Measurements from ENCODE around the gene HMHB1. TPM values are rescaled to one million over a fixed set of nuclear protein-coding genes. Genes with fewer than 3 reads are reported as not detected.

Gene HMHB1
- total RNA-seq: not detected

- H3K4me1 Mint-ChIP-seq: peaks cover 10% of the 10 kb centered on the region
- peak within 1 kb of the TSS; percentile 53 for H3K27ac Mint-ChIP-seq
- H3K27me3 Mint-ChIP-seq: peaks cover 11% of the 10 kb centered on the region
- ATAC-seq (replicated peaks): peak; percentile 55
- H3K36me3 Mint-ChIP-seq (ENCODE audit: low read depth): no peaks in the 10 kb centered on the region
- H3K4me3 Mint-ChIP-seq: peak within 1 kb of the TSS; percentile 68
- H3K9me3 Mint-ChIP-seq: peaks cover 4% of the 10 kb centered on the region
Measured at GRCh38 chr5:143812085-143812705, at the start of gene HMHB1. HMHB1 (plus strand) TSS chr5:143812161.

GRCh38 chr5:143762636-143763220, 49.2 kb upstream of the HMHB1 start:
- H3K27ac Mint-ChIP-seq: no peak overlapping the region
- H3K36me3 Mint-ChIP-seq (ENCODE audit: low read depth): no peaks in the 10 kb centered on the region
- no peak for ATAC-seq (replicated peaks)
- peaks cover 12% of the 10 kb centered on the region for H3K27me3 Mint-ChIP-seq
- H3K4me1 Mint-ChIP-seq: peaks cover 11% of the 10 kb centered on the region
- peaks cover 4% of the 10 kb centered on the region for H3K9me3 Mint-ChIP-seq
- no peak overlapping the region for H3K4me3 Mint-ChIP-seq

GRCh38 chr5:143767162-143767561, 44.8 kb upstream of the HMHB1 start:
- no peak for ATAC-seq (replicated peaks)
- H3K36me3 Mint-ChIP-seq (ENCODE audit: low read depth): no peaks in the 10 kb centered on the region

GRCh38 chr5:143769026-143769786, 42.8 kb upstream of the HMHB1 start:
- no peak for ATAC-seq (replicated peaks)
- no peaks in the 10 kb centered on the region for H3K36me3 Mint-ChIP-seq (ENCODE audit: low read depth)
- H3K27ac Mint-ChIP-seq: no peak overlapping the region
- peaks cover 19% of the 10 kb centered on the region for H3K27me3 Mint-ChIP-seq
- no peaks in the 10 kb centered on the region for H3K9me3 Mint-ChIP-seq
- no peaks in the 10 kb centered on the region for H3K4me1 Mint-ChIP-seq
- no peak overlapping the region for H3K4me3 Mint-ChIP-seq

More at GRCh38 chr5:143767162-143767561, 44.8 kb upstream of the HMHB1 start:
- Mint-ChIP-seq H3K4me3 (no peak overlapping the region), H3K27me3 (peaks cover 19% of the 10 kb centered on the region), H3K9me3 (peaks cover 4% of the 10 kb centered on the region), H3K4me1 (no peaks in the 10 kb centered on the region), H3K27ac (no peak overlapping the region)

- no peak overlapping the region for H3K4me3 Mint-ChIP-seq
- no peaks in the 10 kb centered on the region for H3K4me1 Mint-ChIP-seq
- peaks cover 15% of the 10 kb centered on the region for H3K27me3 Mint-ChIP-seq
- no peaks in the 10 kb centered on the region for H3K36me3 Mint-ChIP-seq (ENCODE audit: low read depth)
- no peak for ATAC-seq (replicated peaks)
- no peak overlapping the region for H3K27ac Mint-ChIP-seq
- H3K9me3 Mint-ChIP-seq: no peaks in the 10 kb centered on the region
Measured at GRCh38 chr5:143770450-143770849, 41.5 kb upstream of the HMHB1 start.

DNA sequence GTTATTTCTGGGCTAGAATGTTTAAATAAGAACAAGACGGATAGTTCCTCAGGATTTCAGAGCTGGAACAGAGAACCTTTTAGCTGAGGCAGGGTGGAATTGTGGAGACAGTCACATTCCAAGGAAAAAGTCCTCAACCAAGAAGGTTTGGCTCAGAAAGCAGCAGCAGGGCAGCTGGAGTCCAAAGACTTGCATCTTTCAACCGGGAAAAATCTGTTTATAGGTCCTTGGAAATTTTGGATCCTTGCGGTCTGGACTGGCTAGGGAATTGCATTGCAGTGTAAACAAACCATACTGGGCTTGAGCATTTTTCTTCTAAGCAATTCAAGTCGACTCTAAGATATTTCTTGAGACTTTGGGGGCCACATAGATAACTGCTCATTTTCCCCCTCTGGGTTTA, 40.8 kb upstream of the HMHB1 start:
- ATAC-seq (replicated peaks): no peak
- Mint-ChIP-seq H3K36me3 (ENCODE audit: low read depth) (no peaks in the 10 kb centered on the region), H3K27ac (no peak overlapping the region)

DNA sequence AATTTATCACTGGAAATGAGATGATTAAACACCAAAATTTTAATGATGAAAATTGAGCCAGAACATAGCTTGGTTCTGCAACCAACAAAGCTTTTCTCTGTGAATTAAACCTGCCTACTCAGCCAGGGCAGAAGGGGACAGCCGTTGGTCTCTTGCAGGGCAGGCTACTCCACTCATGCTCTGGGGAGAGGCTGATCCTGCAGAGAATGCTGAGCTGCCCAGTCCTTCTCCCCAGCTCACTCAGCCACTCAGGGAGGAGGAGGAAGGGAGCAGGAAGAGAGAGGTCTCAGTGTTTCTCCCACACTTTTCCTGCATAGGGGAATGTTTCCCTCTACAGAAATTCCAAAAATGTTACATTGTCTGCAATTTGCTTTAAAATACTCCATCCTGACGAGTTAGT, 40.4 kb upstream of the HMHB1 start:
- Mint-ChIP-seq H3K27me3 (peaks cover 12% of the 10 kb centered on the region), H3K36me3 (ENCODE audit: low read depth) (no peaks in the 10 kb centered on the region), H3K9me3 (no peaks in the 10 kb centered on the region), H3K4me3 (no peak overlapping the region), H3K4me1 (no peaks in the 10 kb centered on the region), H3K27ac (no peak overlapping the region)
- no peak for ATAC-seq (replicated peaks)

More for the DNA sequence above, 40.8 kb upstream of the HMHB1 start:
- Mint-ChIP-seq H3K27me3 (peaks cover 15% of the 10 kb centered on the region), H3K4me3 (no peak overlapping the region), H3K9me3 (no peaks in the 10 kb centered on the region), H3K4me1 (no peaks in the 10 kb centered on the region)

- Mint-ChIP-seq H3K27ac (no peak overlapping the region), H3K9me3 (no peaks in the 10 kb centered on the region), H3K4me1 (no peaks in the 10 kb centered on the region), H3K36me3 (ENCODE audit: low read depth) (no peaks in the 10 kb centered on the region), H3K4me3 (no peak overlapping the region), H3K27me3 (peaks cover 12% of the 10 kb centered on the region)
- no peak for ATAC-seq (replicated peaks)
Measured at GRCh38 chr5:143772621-143773020, 39.3 kb upstream of the HMHB1 start.

DNA sequence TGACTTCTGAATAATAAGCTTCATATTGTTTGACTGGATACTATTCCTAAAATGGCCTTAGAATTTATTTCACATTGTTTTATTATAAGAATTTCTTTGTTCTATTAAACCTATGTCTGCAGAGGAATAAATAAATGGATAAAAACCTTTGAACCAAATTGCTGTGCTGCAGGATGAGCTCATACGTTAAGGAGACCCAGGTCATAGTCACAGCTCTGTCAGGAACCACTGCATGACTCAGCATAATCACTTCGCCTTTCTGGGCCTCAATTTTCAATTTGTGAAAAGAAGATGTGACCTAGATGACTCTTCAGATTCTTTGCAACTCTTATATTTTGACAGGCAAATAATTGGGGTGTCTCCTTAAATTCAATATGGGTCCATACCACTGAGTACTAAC, 36.7 kb upstream of the HMHB1 start:
- peak; percentile 72 for ATAC-seq (replicated peaks)
- Mint-ChIP-seq H3K9me3 (no peaks in the 10 kb centered on the region), H3K4me1 (no peaks in the 10 kb centered on the region), H3K4me3 (no peak overlapping the region), H3K27me3 (peaks cover 3% of the 10 kb centered on the region), H3K27ac (no peak overlapping the region), H3K36me3 (ENCODE audit: low read depth) (no peaks in the 10 kb centered on the region)

GRCh38 chr5:143776951-143777350, 35.0 kb upstream of the HMHB1 start:
- no peak overlapping the region for H3K4me3 Mint-ChIP-seq
- H3K27ac Mint-ChIP-seq: no peak overlapping the region
- no peaks in the 10 kb centered on the region for H3K4me1 Mint-ChIP-seq
- H3K9me3 Mint-ChIP-seq: no peaks in the 10 kb centered on the region
- ATAC-seq (replicated peaks): no peak
- no peaks in the 10 kb centered on the region for H3K36me3 Mint-ChIP-seq (ENCODE audit: low read depth)
- no peaks in the 10 kb centered on the region for H3K27me3 Mint-ChIP-seq

DNA sequence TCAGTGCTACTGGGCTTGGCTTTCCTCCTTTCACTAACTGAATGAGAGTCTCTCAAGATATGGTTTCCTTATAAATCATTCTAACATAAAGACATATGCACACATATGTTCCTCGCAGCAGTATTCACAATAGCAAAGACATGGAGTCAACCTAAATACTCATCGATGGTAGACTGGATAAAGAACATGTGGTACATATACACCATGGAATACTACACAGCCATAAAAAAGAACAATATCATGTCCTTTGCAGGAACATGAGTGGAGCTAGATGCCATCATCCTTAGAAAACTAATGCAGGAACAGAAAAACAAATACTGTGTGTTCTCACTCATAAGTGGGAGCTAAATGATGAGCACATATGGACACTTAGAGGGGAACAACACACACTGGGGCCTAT, 32.5 kb upstream of the HMHB1 start:
- no peak overlapping the region for H3K27ac Mint-ChIP-seq
- no peaks in the 10 kb centered on the region for H3K36me3 Mint-ChIP-seq (ENCODE audit: low read depth)
- H3K27me3 Mint-ChIP-seq: no peaks in the 10 kb centered on the region
- no peaks in the 10 kb centered on the region for H3K4me1 Mint-ChIP-seq
- no peak for ATAC-seq (replicated peaks)
- no peaks in the 10 kb centered on the region for H3K9me3 Mint-ChIP-seq
- H3K4me3 Mint-ChIP-seq: no peak overlapping the region

DNA sequence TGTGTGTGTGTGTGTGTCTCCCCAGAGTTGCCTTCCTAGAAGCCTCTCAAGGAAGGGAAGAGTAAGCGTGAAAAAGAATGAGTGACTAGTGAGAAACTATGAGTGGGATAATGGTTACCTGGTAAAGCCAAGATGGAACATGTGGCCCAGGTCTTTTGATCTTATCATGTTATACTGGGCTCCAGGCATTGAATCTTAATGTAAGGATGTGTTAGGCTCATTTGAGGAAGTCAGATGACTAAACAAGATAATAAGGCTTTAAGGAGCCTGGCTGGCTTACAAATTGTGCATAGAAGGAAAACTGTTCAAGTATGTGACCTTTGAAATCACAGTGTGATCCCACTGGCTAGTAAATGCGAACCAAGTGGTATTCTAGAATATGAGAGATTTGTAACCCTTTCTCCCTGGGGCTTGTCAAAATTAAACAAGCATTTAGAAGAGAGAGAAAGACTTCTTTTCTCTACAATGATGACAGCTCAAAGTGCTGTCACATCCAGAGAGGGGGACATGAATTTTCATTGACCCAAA, 29.9 kb upstream of the HMHB1 start:
- Mint-ChIP-seq H3K9me3 (no peaks in the 10 kb centered on the region), H3K36me3 (ENCODE audit: low read depth) (no peaks in the 10 kb centered on the region), H3K4me1 (no peaks in the 10 kb centered on the region)

DNA sequence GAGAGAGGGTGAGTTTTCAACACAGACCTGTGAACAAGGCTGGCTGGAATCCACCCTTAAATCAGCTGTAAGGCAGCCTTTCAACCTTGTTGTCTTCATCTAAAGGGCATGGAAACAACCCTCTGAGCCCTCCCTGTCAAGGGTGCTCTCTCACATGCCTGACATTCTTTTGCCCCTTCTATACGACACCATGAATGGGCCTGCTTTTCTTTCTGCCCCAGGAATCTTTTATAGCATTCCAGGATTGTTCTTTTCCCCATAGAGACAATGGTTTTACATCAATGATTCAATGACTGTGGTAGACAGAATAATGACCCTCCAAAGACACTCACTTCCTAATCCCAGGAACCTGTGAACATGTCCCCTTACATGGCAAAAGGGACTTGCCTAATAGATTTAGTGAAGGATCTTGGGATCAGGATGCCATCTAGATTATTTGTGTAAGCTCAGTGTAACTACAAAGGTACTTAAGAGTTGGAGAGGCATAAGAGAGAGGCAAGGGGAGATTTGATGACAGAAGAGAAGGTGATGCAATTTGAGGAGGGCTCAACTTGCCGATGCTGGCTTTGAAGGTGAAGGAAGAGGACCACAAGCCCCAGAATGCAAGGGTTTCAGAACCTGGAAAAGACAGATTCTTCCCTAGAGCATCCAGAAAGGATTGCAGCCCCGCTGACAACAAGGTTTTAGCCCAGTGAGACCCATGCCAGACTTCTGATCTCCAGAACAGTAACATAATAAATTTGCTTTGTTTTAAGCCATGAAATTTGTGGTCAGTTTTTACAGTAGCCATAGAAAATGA, 29.2 kb upstream of the HMHB1 start:
- H3K9me3 Mint-ChIP-seq: no peaks in the 10 kb centered on the region
- no peak overlapping the region for H3K4me3 Mint-ChIP-seq
- no peak for ATAC-seq (replicated peaks)
- H3K27me3 Mint-ChIP-seq: peaks cover 3% of the 10 kb centered on the region
- no peaks in the 10 kb centered on the region for H3K36me3 Mint-ChIP-seq (ENCODE audit: low read depth)
- H3K4me1 Mint-ChIP-seq: no peaks in the 10 kb centered on the region
- no peak overlapping the region for H3K27ac Mint-ChIP-seq

More for the DNA sequence above, 29.9 kb upstream of the HMHB1 start:
- no peak overlapping the region for H3K4me3 Mint-ChIP-seq
- ATAC-seq (replicated peaks): no peak
- H3K27me3 Mint-ChIP-seq: peaks cover 3% of the 10 kb centered on the region
- H3K27ac Mint-ChIP-seq: no peak overlapping the region

- Mint-ChIP-seq H3K27ac (no peak overlapping the region), H3K4me3 (no peak overlapping the region), H3K9me3 (no peaks in the 10 kb centered on the region), H3K4me1 (no peaks in the 10 kb centered on the region), H3K36me3 (ENCODE audit: low read depth) (no peaks in the 10 kb centered on the region), H3K27me3 (peaks cover 3% of the 10 kb centered on the region)
- ATAC-seq (replicated peaks): no peak
Measured at GRCh38 chr5:143788401-143788800, 23.6 kb upstream of the HMHB1 start.

All from activated T-helper 17 cell treated with anti-CD3 and anti-CD28 coated beads, Interleukin-2, amount 50 U/mL, for 72 hours (primary cell).